HG02678 (cell line): ENCODE measurements around the gene FBN1.

Experiments
- ATAC-seq: cut with Tn5 transposase; IDR thresholded peaks from one replicate; pipeline ENCODE4 v1.9.1; 2021; ENCODE audit warnings: mild to moderate bottlenecking, moderate library complexity; ENCODE audit not compliant: unreplicated experiment

FBN1 gene

GRCh38 chr15:48582452-48583247, 62.9 kb downstream of the FBN1 start:
- ATAC-seq: no peak

DNA sequence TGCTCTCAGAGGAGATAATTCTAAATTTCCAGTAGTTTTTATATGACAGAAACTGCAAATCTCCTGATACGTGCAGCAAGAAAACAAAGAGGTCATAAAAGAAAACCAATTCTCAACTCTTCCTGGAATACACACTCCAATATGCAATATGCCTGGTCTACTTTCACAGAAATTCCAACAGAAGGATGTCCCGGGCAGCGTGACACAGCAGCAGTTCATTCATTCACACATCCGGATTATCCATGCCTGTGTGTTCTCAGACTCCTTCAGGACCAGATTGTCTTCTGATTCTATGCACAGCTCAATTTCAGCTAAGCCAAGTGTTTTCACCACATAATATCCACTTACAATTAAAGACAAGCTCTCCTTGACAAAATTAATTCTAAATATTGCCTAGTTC, 64.3 kb downstream of the FBN1 start:
- no peak for ATAC-seq

- no peak for ATAC-seq
Measured at GRCh38 chr15:48580736-48581135, 64.8 kb downstream of the FBN1 start.

- no peak for ATAC-seq
Measured at GRCh38 chr15:48579945-48580671, 65.4 kb downstream of the FBN1 start.

GRCh38 chr15:48578965-48579364, 66.5 kb downstream of the FBN1 start:
- ATAC-seq: no peak

GRCh38 chr15:48577469-48577868, 68.0 kb downstream of the FBN1 start:
- no peak for ATAC-seq

DNA sequence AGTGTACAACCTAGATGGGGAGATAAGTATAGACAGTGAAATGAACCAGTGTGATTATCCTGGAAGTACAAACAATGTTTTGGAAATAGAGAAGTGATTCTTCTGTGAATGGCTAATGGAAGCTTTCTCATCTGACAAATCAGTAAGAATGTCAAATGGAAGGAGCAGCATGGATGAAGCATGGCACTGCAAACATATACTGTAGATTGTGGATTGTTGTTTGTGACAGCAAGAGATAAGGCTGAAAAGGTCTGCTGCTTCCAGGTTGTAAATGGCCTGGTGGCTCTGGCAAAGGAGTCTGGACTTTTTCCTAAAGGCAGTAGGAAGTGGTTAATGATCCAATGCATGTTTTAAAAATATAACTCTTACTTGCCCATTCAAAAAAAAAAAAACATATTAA, 71.3 kb downstream of the FBN1 start:
- no peak for ATAC-seq

DNA sequence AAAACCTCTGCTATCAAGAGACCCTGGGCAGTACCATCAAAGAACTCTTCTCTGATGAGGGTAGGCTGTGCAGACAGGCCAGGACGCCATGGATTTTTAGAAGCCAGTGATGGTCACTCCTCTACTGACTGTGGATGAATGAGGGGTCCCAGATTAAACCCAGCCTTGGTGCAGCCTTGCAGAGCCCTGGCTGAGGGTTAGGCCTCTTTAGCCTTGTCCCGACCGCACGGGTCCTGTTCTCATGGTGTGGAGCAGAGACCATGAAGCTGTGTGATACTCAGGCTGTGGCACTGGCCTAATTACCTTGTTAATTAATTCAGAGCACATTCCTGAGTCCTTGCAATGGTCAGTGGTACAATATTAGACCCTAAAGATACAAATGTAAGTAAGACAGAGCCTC, 71.7 kb downstream of the FBN1 start:
- ATAC-seq: no peak

DNA sequence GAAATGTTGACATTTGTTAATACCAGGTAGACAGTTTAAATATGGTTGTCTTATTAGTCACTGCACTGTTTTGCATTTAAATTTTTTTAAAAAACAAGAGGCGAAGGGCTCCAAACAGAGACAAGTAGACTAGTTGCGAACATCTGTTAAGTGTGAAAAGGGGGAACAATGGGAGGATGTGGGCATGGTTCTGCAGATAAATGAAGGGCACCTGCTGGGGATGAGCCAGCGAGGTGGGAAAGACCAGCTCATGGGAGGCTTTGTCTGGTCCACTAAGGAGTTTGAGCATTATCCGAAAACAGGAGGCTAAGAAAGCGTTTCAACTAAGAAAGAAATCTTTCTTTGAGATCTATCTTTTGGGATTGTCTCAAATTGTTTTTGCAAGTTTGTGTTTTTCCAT, 72.7 kb downstream of the FBN1 start:
- no peak for ATAC-seq

- no peak for ATAC-seq
Measured at GRCh38 chr15:48571510-48571909, 74.0 kb downstream of the FBN1 start.

GRCh38 chr15:48570822-48571221, 74.7 kb downstream of the FBN1 start:
- no peak for ATAC-seq

DNA sequence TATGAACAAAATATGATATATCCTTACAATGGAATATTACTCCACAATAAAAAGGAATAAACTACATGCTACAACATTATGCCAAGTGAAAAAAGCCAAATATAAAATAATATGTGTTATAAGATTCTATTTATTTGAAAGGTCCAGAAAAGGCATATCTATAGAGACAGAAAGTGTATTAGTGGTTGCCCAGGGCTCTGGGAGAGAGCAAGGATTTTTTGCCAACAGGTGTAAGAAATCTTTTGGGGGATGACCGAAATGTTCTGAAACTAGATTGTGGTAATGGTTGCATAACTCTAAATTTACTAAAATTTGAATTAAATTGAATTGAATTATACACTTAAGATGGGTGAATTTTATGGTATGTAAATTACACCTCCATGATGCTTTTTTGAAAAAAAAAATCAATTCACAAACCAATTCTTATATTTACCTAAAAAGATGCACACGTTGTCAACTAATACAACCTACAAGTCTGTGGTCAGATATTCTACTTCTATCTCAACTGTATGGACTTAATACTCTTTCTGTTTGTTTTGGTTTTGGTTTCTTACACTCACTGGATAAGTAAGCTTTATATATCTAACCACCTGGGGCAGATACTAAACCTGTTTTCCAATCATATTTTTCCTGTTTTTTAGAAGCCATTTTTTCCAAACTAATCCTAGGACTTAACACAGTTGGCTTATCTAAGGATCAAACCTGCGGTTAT, 75.8 kb downstream of the FBN1 start:
- ATAC-seq: no peak

DNA sequence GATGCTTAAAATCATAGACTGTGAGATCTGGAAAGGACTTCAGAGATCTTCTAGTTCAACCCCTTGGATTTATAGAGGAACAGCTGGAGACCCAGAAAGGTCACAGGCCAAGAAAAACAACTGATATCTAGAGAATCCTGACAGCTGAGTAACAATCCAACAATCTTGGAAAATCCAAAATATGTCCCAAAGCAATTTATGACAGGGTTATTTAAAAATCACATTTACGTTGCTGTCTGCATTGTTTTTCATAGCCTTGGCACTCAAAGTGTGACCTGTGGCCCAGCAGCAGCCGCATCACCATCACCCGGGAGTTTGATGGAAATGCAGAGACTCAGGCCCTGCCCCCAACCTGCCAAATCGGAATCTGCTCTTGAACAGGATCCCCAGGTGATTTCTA, 78.8 kb downstream of the FBN1 start:
- no peak for ATAC-seq

DNA sequence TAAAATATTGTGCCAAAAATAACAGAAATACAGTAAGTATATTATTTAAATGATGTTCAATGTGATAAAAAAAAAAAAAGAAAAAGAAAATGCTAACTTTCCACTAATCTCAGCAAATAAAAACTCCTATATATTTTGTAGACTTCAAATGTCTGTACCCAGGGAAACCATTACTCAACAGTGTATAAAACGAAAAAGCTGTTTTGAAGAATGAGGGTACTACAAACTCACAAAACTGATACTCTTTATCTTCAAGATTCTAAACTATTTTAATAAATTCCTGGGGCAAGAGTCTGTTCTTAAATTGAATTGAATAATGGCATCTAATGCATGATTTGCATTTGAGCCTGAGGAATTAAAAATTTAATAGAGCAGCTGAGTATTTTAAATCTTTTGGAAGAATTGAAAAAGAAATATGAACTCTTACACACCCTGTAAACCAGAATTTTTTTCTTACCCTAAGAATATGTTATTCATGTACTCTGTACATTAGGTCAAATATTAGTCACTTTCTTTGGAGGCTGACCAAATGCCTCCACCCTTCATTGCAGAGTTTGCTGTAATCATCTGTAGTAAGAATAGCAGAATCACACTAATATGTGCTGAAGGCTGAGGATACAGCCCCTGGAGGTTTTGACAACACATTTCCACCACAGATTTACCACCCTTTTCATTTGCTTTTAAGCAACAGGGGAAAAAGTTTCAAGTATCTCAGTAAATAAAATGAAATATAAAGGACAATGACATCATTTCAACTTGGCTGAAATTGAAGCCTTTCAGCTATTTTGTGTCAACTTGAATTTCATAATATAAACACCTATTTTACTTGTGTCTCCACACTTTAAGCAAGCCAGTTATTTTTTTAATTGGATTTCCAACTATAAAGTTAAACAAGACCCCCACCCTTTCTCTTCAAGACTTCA, 79.7 kb downstream of the FBN1 start:
- no peak for ATAC-seq

GRCh38 chr15:48564690-48565089, 80.8 kb downstream of the FBN1 start:
- no peak for ATAC-seq

GRCh38 chr15:48563934-48564333, 81.6 kb downstream of the FBN1 start:
- no peak for ATAC-seq

GRCh38 chr15:48560321-48561051, 85.0 kb downstream of the FBN1 start:
- no peak for ATAC-seq

GRCh38 chr15:48559285-48559684, 86.2 kb downstream of the FBN1 start:
- ATAC-seq: no peak

- ATAC-seq: no peak
Measured at GRCh38 chr15:48558226-48558625, 87.3 kb downstream of the FBN1 start.

- no peak for ATAC-seq
Measured at GRCh38 chr15:48557335-48557734, 88.2 kb downstream of the FBN1 start.
